Activated B cell treated with CpG ODN at 0.5 μM for 24 hours (primary cell): ENCODE data around the gene PPM1N. TPM values are rescaled to one million over a fixed set of nuclear protein-coding genes. Genes with fewer than 3 reads are reported as not detected.

Experiments used
- ATAC-seq: fragments of 200-7000 bp; cut with Tn5 transposase; one replicate; pipeline ENCODE4 v1.10.0; 2021; ENCODE audit warnings: low read depth, mild to moderate bottlenecking, moderate library complexity
- CTCF ChIA-PET: fragments of 350-600 bp; sonication (Branson Sonifier 250); formaldehyde crosslinking; loops from one replicate; lab custom pipeline; 2021; ENCODE audit warnings: antibody characterized with exemption; lab: Charles Lee
- POLR2A ChIA-PET: fragments of 350-600 bp; sonication (Branson Sonifier 250); formaldehyde crosslinking; loops from one replicate; lab custom pipeline; 2021; ENCODE audit warnings: antibody characterized with exemption; lab: Charles Lee
- DNase-seq: peaks from one replicate; pipeline ENCODE4 v3.0.0; 2022
- H3K27ac Mint-ChIP-seq: one replicate; pipeline ENCODE4 v1.8.0; 2020; ENCODE audit warnings: mixed read lengths
- H3K27me3 Mint-ChIP-seq: one replicate; pipeline ENCODE4 v1.8.0; 2021; ENCODE audit warnings: mixed read lengths
- H3K36me3 Mint-ChIP-seq: one replicate; pipeline ENCODE4 v1.8.0; 2021; ENCODE audit warnings: low read depth, mixed read lengths
- H3K4me1 Mint-ChIP-seq: one replicate; pipeline ENCODE4 v1.8.0; 2021; ENCODE audit warnings: mixed read lengths
- H3K4me3 Mint-ChIP-seq: one replicate; pipeline ENCODE4 v1.8.0; 2020; ENCODE audit warnings: mild to moderate bottlenecking, mixed read lengths
- H3K9me3 Mint-ChIP-seq: one replicate; pipeline ENCODE4 v1.8.0; 2020; ENCODE audit warnings: mixed read lengths
- intact Hi-C: fragments of 100-400 bp; cut with micrococcal nuclease; formaldehyde crosslinking; loops from one replicate; pipeline ENCODE4 v1.15.1; 2024
- total RNA-seq: library from RNA; stranded (reverse); gene quantifications from 2 replicates; pipeline ENCODE4 v1.2.3, GENCODE V29; 2022
- TF ChIP-seq, protein P1 (sequence below): fragments of 200-600 bp; IDR thresholded peaks from one replicate; pipeline ENCODE4 v1.8.0; 2022; ENCODE audit warnings: antibody characterized with exemption, mild to moderate bottlenecking

The PPM1N gene
- total RNA-seq, 1 donor from 2014 or later = 0.80 TPM

DNA sequence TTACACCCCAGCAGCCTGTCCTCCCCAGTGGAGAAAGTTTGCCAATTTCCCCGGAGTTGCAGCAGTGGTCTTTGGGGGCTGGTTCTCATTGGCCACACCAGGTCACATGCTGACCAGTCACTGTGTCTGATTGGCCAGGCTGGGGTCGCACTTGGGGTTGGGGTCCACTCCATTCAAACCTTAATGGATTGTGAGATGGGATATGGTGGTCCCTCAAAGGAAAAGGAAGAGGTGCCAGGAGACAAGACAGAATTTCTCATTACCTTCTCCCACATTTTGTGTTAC is 3.4 kb downstream of the PPM1N start:
- no peak for ATAC-seq
- DNase-seq = no peak
- H3K9me3 Mint-ChIP-seq = no peaks in the 10 kb centered on the region
- no peaks in the 10 kb centered on the region for H3K36me3 Mint-ChIP-seq
- intact Hi-C loops = no loop called here
- TF ChIP-seq, protein P1, sequence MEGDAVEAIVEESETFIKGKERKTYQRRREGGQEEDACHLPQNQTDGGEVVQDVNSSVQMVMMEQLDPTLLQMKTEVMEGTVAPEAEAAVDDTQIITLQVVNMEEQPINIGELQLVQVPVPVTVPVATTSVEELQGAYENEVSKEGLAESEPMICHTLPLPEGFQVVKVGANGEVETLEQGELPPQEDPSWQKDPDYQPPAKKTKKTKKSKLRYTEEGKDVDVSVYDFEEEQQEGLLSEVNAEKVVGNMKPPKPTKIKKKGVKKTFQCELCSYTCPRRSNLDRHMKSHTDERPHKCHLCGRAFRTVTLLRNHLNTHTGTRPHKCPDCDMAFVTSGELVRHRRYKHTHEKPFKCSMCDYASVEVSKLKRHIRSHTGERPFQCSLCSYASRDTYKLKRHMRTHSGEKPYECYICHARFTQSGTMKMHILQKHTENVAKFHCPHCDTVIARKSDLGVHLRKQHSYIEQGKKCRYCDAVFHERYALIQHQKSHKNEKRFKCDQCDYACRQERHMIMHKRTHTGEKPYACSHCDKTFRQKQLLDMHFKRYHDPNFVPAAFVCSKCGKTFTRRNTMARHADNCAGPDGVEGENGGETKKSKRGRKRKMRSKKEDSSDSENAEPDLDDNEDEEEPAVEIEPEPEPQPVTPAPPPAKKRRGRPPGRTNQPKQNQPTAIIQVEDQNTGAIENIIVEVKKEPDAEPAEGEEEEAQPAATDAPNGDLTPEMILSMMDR = no peak
- CTCF ChIA-PET = interaction anchor here (0.6 kb wide), 1 partner anchor 23 kb away, joined by 3 read pairs; no protein-coding TSS in a partner anchor
- peaks cover 57% of the 10 kb centered on the region for H3K4me1 Mint-ChIP-seq
- H3K27me3 Mint-ChIP-seq = no peaks in the 10 kb centered on the region
- H3K4me3 Mint-ChIP-seq = no peak overlapping the region
- POLR2A ChIA-PET = no interaction called here
- peak overlapping the region; percentile 83 for H3K27ac Mint-ChIP-seq

GRCh38 chr19:45502111-45502510 is 3.9 kb downstream of the PPM1N start:
- peaks cover 55% of the 10 kb centered on the region for H3K4me1 Mint-ChIP-seq
- CTCF ChIA-PET = interaction anchor here (1.0 kb wide), 1 partner anchor 13 kb away, joined by 3 read pairs; no protein-coding TSS in a partner anchor
- TF ChIP-seq, protein P1 = no peak
- H3K27me3 Mint-ChIP-seq = no peaks in the 10 kb centered on the region
- no peaks in the 10 kb centered on the region for H3K9me3 Mint-ChIP-seq
- DNase-seq = no peak
- no peak for ATAC-seq
- POLR2A ChIA-PET = no interaction called here
- H3K4me3 Mint-ChIP-seq = peak overlapping the region; percentile 50
- peak overlapping the region; percentile 83 for H3K27ac Mint-ChIP-seq
- intact Hi-C loops = no loop called here
- H3K36me3 Mint-ChIP-seq = no peaks in the 10 kb centered on the region

DNA sequence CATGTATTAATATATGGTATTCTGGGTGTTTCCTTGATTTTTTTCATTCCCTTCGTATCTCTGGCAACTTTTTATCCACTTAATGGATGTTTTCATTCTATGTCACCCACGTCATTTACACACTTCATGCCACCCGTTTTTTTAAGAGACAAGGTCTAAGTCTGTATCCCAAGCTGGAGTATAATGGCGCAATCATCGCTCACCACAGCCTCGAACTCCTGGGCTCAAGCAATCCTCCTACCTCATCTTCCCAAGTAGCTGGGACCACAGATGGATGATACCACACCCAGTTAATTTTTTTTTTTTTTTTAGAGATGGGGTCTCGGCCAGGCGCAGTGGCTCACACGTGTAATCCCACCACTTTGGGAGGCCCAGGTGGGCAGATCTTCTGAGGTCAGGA is 5.7 kb downstream of the PPM1N start:
- Mint-ChIP-seq H3K27ac (no peak overlapping the region), H3K4me3 (no peak overlapping the region), H3K27me3 (no peaks in the 10 kb centered on the region), H3K9me3 (no peaks in the 10 kb centered on the region), H3K36me3 (peaks cover 7% of the 10 kb centered on the region), H3K4me1 (peaks cover 44% of the 10 kb centered on the region)
- DNase-seq (no peak), ATAC-seq (no peak)
- TF ChIP-seq, protein P1 = no peak
- CTCF ChIA-PET = interaction anchor here (1.5 kb wide), 1 partner anchor 12 kb away, joined by 5 read pairs; no protein-coding TSS in a partner anchor
- intact Hi-C loops = no loop called here
- POLR2A ChIA-PET = interaction anchor here (1.3 kb wide), 1 partner anchor 12 kb away, joined by 4 read pairs; no protein-coding TSS in a partner anchor

GRCh38 chr19:45505151-45505995 is 7.1 kb downstream of the PPM1N start:
- ATAC-seq = no peak
- intact Hi-C loops = loop anchor here (5.0 kb wide), 1 partner anchor 52 kb away; no protein-coding TSS in a partner anchor

More at GRCh38 chr19:45505151-45505995, 7.1 kb downstream of the PPM1N start:
- ChIA-PET CTCF (interaction anchor here (0.9 to 2.2 kb wide), 8 partner anchors 10 to 187 kb away, joined by 3 to 5 read pairs (median 4); partner anchors contain the start of genes QPCTL and SNRPD2), POLR2A (interaction anchor here (0.6 to 1.7 kb wide), 9 partner anchors 9 to 1783 kb away, joined by 3 to 8 read pairs (median 4); partner anchors contain the start of gene QPCTL)
- TF ChIP-seq, protein P1 = no peak
- Mint-ChIP-seq H3K36me3 (peaks cover 17% of the 10 kb centered on the region), H3K9me3 (no peaks in the 10 kb centered on the region), H3K27me3 (no peaks in the 10 kb centered on the region), H3K27ac (peak overlapping the region; percentile 83), H3K4me1 (peaks cover 50% of the 10 kb centered on the region), H3K4me3 (peak overlapping the region; percentile 75)
- no peak for DNase-seq
